CD8-positive, alpha-beta memory T cell (primary cell): ENCODE measurements around the gene TIFAB. TPM values are rescaled to one million over a fixed set of nuclear protein-coding genes. Genes with fewer than 3 reads are reported as not detected.

Experiments
- CTCF ChIA-PET: fragments of 350-600 bp; sonication (Branson Sonifier 250); formaldehyde crosslinking; loops from one replicate; lab custom pipeline; 2021; ENCODE audit warnings: antibody characterized with exemption; lab: Charles Lee
- POLR2A ChIA-PET: fragments of 350-600 bp; sonication (Branson Sonifier 250); formaldehyde crosslinking; loops from one replicate; lab custom pipeline; 2021; ENCODE audit warnings: antibody characterized with exemption; lab: Charles Lee
- DNase-seq, 5 donors: peaks; one replicate each; pipeline versions ENCODE4 v3.0.0 to v3.0.0-alpha.2; 2020 to 2022; ENCODE audit warnings: mixed read lengths in 1 of 5
- H3K27ac ChIP-seq: one replicate; pipeline ENCODE4 v1.7.0; 2013; ENCODE audit warnings: low read depth, mild to moderate bottlenecking, low read length, moderate library complexity
- H3K27me3 ChIP-seq: 2 replicates; pipeline ENCODE4 v1.7.0; 2013; ENCODE audit warnings: low read length, mild to moderate bottlenecking; ENCODE audit not compliant: insufficient read depth, poor library complexity, severe bottlenecking
- H3K36me3 ChIP-seq: 2 replicates; pipeline ENCODE4 v1.7.0; 2013; ENCODE audit warnings: mild to moderate bottlenecking, low read length, moderate library complexity; ENCODE audit not compliant: insufficient read depth
- H3K4me1 ChIP-seq: 2 replicates; pipeline ENCODE4 v1.7.0; 2013; ENCODE audit warnings: mild to moderate bottlenecking, low read length, moderate library complexity; ENCODE audit not compliant: insufficient read depth
- H3K4me3 ChIP-seq: 2 replicates; pipeline ENCODE4 v1.7.0; 2013; ENCODE audit warnings: mild to moderate bottlenecking, low read length
- H3K9me3 ChIP-seq: 2 replicates; pipeline ENCODE4 v1.7.0; 2013; ENCODE audit warnings: mild to moderate bottlenecking, low read length
- H3K27ac Mint-ChIP-seq, 8 donors: one replicate each; pipeline ENCODE4 v1.8.0; 2020 to 2021; ENCODE audit warnings: mixed read lengths in 8 of 8, mild to moderate bottlenecking in 6 of 8, inconsistent platforms in 3 of 8, moderate library complexity in 3 of 8
- H3K27me3 Mint-ChIP-seq, 2 donors: one replicate each; pipeline ENCODE4 v1.8.0; 2020 to 2021; ENCODE audit warnings: mixed read lengths in 2 of 2, mild to moderate bottlenecking in 1 of 2, moderate library complexity in 1 of 2
- H3K36me3 Mint-ChIP-seq, 3 donors: one replicate each; pipeline ENCODE4 v1.8.0; 2020 to 2021; ENCODE audit warnings: mixed read lengths in 3 of 3, inconsistent platforms in 1 of 3, mild to moderate bottlenecking in 1 of 3
- H3K4me1 Mint-ChIP-seq, 3 donors: one replicate each; pipeline ENCODE4 v1.8.0; 2020 to 2021; ENCODE audit warnings: mixed read lengths in 3 of 3, inconsistent platforms in 1 of 3, mild to moderate bottlenecking in 1 of 3
- H3K4me3 Mint-ChIP-seq, 7 donors: one replicate each; pipeline ENCODE4 v1.8.0; 2020 to 2021; ENCODE audit warnings: mixed read lengths in 7 of 7, mild to moderate bottlenecking in 6 of 7, moderate library complexity in 4 of 7, inconsistent platforms in 2 of 7
- H3K9me3 Mint-ChIP-seq, 5 donors: one replicate each; pipeline ENCODE4 v1.8.0; 2020 to 2022; ENCODE audit warnings: mixed read lengths in 5 of 5, mild to moderate bottlenecking in 3 of 5, moderate library complexity in 2 of 5, inconsistent platforms in 1 of 5
- polyA plus RNA-seq: library from polyadenylated mRNA; unstranded; fragments of 300-500 nt; fragmentation: Illumina TruSeq; gene quantifications from one replicate; pipeline ENCODE4 v1.2.3, GENCODE V29; 2021
- total RNA-seq, 2 experiments: library from RNA; stranded (reverse); gene quantifications; one replicate each; pipeline ENCODE4 v1.2.3, GENCODE V29; 2021

TIFAB gene
- total and polyA plus RNA-seq, 3 experiments from 2014 or later, result not detected

DNA sequence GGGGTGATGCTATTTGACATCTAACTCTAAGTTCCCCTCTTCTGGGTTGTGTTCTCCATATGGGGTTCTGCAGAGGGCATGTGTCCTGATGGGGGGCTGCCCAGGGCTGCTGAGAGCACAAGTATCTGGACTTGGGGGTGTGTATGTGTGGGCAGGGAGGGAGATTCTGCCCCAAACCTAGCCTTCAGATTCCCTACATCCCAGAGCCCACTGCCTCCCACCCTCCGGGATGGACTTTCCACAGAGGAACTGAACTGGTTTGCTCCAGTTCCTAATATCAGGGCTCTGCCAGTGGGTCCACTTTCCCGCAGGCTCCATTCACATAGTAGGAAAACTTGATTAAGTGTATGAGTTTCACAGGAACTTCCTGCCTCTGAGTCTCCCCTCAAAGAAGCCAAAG, 16.4 kb upstream of the TIFAB start:
- H3K36me3 Mint-ChIP-seq, result no peaks in the 10 kb centered on the region
- no peak overlapping the region for H3K27ac ChIP-seq
- H3K9me3 Mint-ChIP-seq, result no peaks in the 10 kb centered on the region
- no peak for DNase-seq
- no peaks in the 10 kb centered on the region for H3K9me3 ChIP-seq
- H3K36me3 ChIP-seq, result no peaks in the 10 kb centered on the region
- H3K4me3 Mint-ChIP-seq, result no peak overlapping the region
- ChIA-PET POLR2A (no interaction called here), CTCF (interaction anchor here (1.0 kb wide), 1 partner anchor 10 kb away, joined by 3 read pairs; no protein-coding TSS in a partner anchor)
- H3K4me1 Mint-ChIP-seq, result peaks cover 5 to 12% (median 6%) of the 10 kb centered on the region in 3 donors
- no peak overlapping the region for H3K27ac Mint-ChIP-seq
- peaks cover 4% of the 10 kb centered on the region for H3K4me1 ChIP-seq
- H3K4me3 ChIP-seq, result no peak overlapping the region
- peaks cover 38 to 65% of the 10 kb centered on the region in 2 donors for H3K27me3 Mint-ChIP-seq
- peaks cover 9% of the 10 kb centered on the region for H3K27me3 ChIP-seq

DNA sequence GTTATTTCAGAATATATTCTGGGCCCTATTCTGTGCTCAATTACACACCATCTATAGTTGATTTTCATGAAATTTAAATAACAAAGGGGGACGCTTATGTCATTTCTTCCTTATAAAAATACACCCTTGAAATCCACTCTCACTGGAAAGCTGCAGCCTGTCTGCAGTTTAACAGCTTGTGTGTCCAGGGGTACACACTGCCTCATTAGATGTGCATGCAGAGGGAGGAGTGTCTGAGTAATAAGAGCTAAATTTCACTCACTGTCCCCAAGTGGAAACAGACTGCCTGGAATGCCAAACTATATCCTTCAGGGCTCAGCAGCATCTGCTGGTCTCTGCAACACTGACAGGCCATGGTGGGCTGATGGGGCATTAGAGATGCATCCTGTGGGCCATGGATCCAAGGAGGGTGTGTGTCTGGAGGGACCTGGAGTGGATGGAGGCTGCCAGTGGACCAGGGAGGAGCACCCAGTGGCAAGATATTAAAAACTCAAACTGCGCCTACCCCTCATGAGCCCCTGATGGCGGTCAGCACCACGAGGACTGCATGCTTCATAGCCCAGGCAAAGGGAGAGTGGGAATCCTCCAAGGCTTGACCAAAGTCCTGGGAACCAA, 15.8 kb upstream of the TIFAB start:
- ChIA-PET CTCF (interaction anchor here (1.0 kb wide), 1 partner anchor 10 kb away, joined by 3 read pairs; no protein-coding TSS in a partner anchor), POLR2A (no interaction called here)
- H3K9me3 Mint-ChIP-seq, result no peaks in the 10 kb centered on the region

DNA sequence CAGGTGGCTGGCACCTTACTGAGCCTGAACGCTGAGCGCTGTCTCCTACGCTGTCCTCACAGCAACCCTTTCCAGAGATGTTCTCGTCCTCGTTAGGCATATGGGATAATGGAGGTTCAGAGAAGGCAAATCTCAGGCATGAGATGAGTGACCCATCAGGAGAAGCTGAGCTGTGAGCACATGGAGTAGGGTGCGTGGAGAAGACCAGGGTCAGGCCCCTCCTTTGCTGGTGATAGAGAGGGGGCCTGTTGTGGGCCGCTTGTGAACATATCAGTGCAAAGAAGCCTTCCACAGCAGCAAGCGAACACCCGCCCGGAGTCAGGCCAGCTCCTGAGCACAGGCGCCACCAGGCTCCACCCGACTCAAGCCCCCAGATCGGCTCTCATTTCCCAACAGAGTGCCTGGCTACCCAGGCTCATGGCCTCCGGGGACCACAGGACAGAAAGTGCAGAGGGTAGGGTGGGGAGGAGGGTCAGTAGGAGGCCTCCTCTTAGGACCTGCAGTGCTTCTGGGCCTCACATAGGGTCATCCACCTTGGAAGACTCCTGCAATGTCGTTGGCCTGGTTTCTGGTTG, 15.0 kb upstream of the TIFAB start:
- no peaks in the 10 kb centered on the region for H3K36me3 Mint-ChIP-seq
- H3K4me1 Mint-ChIP-seq, result peaks cover 5 to 15% (median 6%) of the 10 kb centered on the region in 3 donors
- no peaks in the 10 kb centered on the region for H3K9me3 ChIP-seq
- H3K4me3 ChIP-seq, result no peak overlapping the region
- POLR2A ChIA-PET, result no interaction called here
- H3K4me1 ChIP-seq, result peaks cover 4% of the 10 kb centered on the region
- peaks cover 9% of the 10 kb centered on the region for H3K27me3 ChIP-seq
- CTCF ChIA-PET, result interaction anchor here (1.0 to 3.7 kb wide), 5 partner anchors 9 to 99 kb away, joined by 3 to 20 read pairs (median 6); no protein-coding TSS in a partner anchor
- H3K9me3 Mint-ChIP-seq, result no peaks in the 10 kb centered on the region
- H3K4me3 Mint-ChIP-seq, result peak overlapping the region in 1 of 7 donors; percentile 16
- no peaks in the 10 kb centered on the region for H3K36me3 ChIP-seq
- no peak overlapping the region for H3K27ac Mint-ChIP-seq
- H3K27ac ChIP-seq, result no peak overlapping the region
- H3K27me3 Mint-ChIP-seq, result peaks cover 37 to 70% of the 10 kb centered on the region in 2 donors
- DNase-seq, result no peak

More for the DNA sequence above, 15.8 kb upstream of the TIFAB start:
- H3K27ac ChIP-seq, result no peak overlapping the region
- Mint-ChIP-seq H3K27me3 (peaks cover 40 to 66% of the 10 kb centered on the region in 2 donors), H3K4me3 (peak overlapping the region in 1 of 7 donors; percentile 30), H3K4me1 (peaks cover 5 to 12% (median 6%) of the 10 kb centered on the region in 3 donors), H3K27ac (peak overlapping the region in 1 of 8 donors; percentile 44), H3K36me3 (no peaks in the 10 kb centered on the region)
- peaks cover 4% of the 10 kb centered on the region for H3K4me1 ChIP-seq
- DNase-seq, result no peak
- no peak overlapping the region for H3K4me3 ChIP-seq
- H3K27me3 ChIP-seq, result peaks cover 9% of the 10 kb centered on the region
- H3K36me3 ChIP-seq, result no peaks in the 10 kb centered on the region
- no peaks in the 10 kb centered on the region for H3K9me3 ChIP-seq

DNA sequence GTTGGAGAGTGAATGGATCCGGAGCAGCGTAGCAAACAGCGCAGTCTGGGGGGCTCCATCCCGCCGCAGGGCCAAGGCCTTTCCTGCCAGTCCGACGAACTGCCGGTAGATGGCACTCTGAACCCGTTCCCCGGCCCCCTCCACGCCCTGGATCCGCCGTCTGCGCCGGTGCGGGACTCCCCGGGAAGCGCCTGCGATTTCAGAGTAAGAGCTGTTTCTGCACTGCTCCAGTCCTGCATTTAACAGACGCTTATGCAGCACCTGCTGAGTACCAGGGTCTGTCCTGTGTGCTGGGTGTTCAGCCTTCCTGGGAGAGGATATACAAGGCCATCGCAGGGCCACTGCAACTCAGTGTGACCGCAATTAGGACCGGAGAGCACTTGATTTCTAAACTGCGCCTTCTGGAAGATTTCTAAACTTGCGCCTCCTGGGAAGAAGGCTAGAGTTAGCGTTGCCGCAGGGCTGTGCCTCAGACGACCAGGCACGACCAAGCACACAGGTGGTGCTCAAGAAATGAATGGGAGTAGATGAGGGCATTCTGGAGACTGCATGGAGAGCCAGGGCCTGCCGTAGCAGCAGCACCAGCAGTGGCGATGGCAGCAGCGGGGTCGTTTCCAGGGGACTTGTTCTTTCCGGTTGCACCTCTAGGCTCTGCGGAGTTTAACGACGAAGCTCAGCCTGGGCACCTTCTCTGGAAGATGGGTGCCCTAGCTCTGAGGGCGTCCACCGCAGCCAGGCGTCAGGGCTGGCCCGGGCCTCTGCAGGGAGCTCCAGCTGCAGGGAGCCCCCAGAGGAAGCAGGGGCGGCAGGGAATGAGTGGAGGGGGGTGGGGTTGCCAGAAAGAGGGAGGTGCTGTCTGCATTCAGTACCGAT, 14.3 kb upstream of the TIFAB start:
- H3K27ac ChIP-seq, result no peak overlapping the region
- H3K9me3 Mint-ChIP-seq, result no peaks in the 10 kb centered on the region
- H3K27ac Mint-ChIP-seq, result peak overlapping the region in 1 of 8 donors; percentile 13
- CTCF ChIA-PET, result interaction anchor here (0.7 to 3.7 kb wide), 7 partner anchors 9 to 102 kb away, joined by 3 to 20 read pairs (median 5); no protein-coding TSS in a partner anchor
- peak overlapping the region in 5 of 7 donors; percentile 8 to 72 (median 59) for H3K4me3 Mint-ChIP-seq
- H3K4me3 ChIP-seq, result peak overlapping the region; percentile 49
- H3K4me1 Mint-ChIP-seq, result peaks cover 5 to 15% (median 6%) of the 10 kb centered on the region in 3 donors
- POLR2A ChIA-PET, result no interaction called here
- peak; percentile 35 to 58 (median 37) for DNase-seq
- peaks cover 9% of the 10 kb centered on the region for H3K27me3 ChIP-seq
- peaks cover 4% of the 10 kb centered on the region for H3K4me1 ChIP-seq
- H3K36me3 ChIP-seq, result no peaks in the 10 kb centered on the region
- no peaks in the 10 kb centered on the region for H3K36me3 Mint-ChIP-seq
- no peaks in the 10 kb centered on the region for H3K9me3 ChIP-seq
- H3K27me3 Mint-ChIP-seq, result peaks cover 36 to 68% of the 10 kb centered on the region in 2 donors

DNA sequence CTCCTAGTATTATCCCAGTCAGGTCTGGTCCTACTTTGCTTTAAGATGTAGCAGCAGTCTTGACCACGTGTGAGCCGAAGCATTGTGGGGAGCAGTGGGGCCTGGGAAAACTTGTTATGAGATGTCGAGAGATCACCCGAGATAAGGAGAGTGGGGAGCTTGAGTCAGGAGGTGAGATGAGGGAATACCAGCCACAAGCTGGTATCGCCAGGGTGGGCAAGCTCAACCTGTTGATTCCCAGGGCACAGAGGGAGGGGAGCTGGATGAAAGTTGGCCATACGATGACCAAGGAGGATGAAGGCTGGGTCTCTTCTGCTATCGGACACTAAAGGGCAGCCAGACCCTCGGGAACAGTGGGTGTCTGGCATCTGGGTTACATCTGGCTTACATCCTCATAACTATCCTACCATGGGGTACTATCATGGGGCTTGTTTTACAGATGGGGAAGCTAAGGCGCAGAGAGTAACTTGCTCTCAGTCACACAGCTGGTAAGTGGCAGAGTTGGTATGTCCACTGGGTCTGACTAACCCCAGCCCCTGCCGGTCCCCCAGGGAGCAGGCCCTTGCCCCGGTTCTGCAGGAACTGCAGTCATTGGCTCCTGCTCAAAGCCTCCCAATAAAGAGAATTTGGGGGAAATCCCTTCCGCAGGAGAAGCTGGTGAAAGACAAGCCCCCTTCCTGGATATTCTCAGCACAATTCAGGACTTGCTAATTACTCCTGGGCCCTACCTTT, 13.4 kb upstream of the TIFAB start:
- Mint-ChIP-seq H3K36me3 (no peaks in the 10 kb centered on the region), H3K4me1 (peaks cover 5 to 15% (median 6%) of the 10 kb centered on the region in 3 donors), H3K27me3 (peaks cover 33 to 70% of the 10 kb centered on the region in 2 donors), H3K27ac (no peak overlapping the region), H3K9me3 (no peaks in the 10 kb centered on the region), H3K4me3 (peak overlapping the region in 2 of 7 donors; percentile 1 to 28)
- no peak overlapping the region for H3K4me3 ChIP-seq
- H3K27ac ChIP-seq, result no peak overlapping the region
- no peaks in the 10 kb centered on the region for H3K9me3 ChIP-seq
- peaks cover 9% of the 10 kb centered on the region for H3K27me3 ChIP-seq
- DNase-seq, result no peak
- CTCF ChIA-PET, result interaction anchor here (0.8 to 3.7 kb wide), 6 partner anchors 8 to 103 kb away, joined by 3 to 20 read pairs (median 6); no protein-coding TSS in a partner anchor
- peaks cover 4% of the 10 kb centered on the region for H3K4me1 ChIP-seq
- no peaks in the 10 kb centered on the region for H3K36me3 ChIP-seq
- POLR2A ChIA-PET, result no interaction called here

DNA sequence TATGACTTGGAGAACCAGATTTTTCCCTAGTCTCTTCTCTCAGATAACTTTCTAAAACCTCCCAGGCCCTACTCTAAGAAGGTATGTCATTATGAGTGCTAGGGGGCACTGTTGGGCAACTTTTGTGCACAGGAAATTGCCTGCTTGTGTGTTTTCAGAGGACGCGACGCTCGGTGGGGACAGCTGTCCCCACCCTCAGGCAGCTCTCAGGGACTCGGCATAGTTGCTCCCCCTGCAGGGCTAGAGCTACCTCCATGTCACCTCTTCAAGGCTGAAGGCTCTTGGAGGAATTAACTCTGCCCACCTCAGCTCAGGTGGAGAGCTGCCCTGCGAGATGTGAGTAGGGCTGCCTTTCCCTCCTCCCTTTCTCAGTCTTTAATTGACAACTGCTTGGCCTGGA, 10.2 kb upstream of the TIFAB start:
- Mint-ChIP-seq H3K4me1 (peaks cover 5 to 15% (median 6%) of the 10 kb centered on the region in 3 donors), H3K36me3 (no peaks in the 10 kb centered on the region), H3K9me3 (no peaks in the 10 kb centered on the region), H3K27ac (no peak overlapping the region), H3K27me3 (peaks cover 28 to 64% of the 10 kb centered on the region in 2 donors), H3K4me3 (no peak overlapping the region)
- H3K4me3 ChIP-seq, result no peak overlapping the region
- peak; percentile 6 to 53 (median 20) for DNase-seq
- H3K4me1 ChIP-seq, result peaks cover 4% of the 10 kb centered on the region
- no peaks in the 10 kb centered on the region for H3K36me3 ChIP-seq
- no peak overlapping the region for H3K27ac ChIP-seq
- POLR2A ChIA-PET, result no interaction called here
- H3K9me3 ChIP-seq, result no peaks in the 10 kb centered on the region
- CTCF ChIA-PET, result interaction anchor here (1.0 to 1.9 kb wide), 4 partner anchors 80 to 104 kb away, joined by 3 to 17 read pairs (median 6); no protein-coding TSS in a partner anchor
- peaks cover 4% of the 10 kb centered on the region for H3K27me3 ChIP-seq

DNA sequence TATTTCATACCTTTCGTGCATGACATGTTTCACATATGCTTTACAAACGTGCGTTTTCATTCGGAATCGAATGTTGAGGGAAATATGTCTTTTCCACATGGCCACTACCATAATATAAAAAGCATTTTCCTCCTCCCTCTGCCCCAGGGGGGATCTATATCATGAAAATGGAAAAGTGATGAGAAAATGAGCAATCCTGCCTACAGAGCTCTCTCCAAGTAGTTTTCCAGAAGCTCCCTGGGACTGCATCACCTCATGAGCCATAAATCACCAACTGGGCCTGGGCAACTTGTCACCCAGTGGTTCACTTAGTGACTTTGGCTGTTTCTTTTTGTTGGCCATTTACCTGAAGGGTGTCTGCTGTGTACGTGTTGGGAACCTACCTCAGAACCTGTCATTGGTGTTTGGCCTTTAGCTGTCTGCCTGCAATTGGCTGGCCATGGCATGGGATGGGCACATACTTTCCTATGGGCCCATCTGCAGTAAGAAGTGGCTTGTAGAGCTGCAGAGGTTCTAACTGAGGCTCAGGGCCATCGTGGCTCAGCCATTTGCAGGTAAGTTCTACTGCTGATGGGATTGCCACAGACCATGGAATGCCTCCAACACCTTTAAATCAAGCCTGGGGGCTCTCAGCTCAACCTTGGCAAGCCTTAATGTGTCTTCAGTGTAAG, 9.5 kb upstream of the TIFAB start:
- Histone ChIP-seq H3K27ac (no peak overlapping the region), H3K27me3 (peaks cover 4% of the 10 kb centered on the region), H3K9me3 (no peaks in the 10 kb centered on the region), H3K4me3 (no peak overlapping the region), H3K4me1 (peaks cover 4% of the 10 kb centered on the region), H3K36me3 (no peaks in the 10 kb centered on the region)
- Mint-ChIP-seq H3K9me3 (no peaks in the 10 kb centered on the region), H3K27ac (no peak overlapping the region), H3K36me3 (no peaks in the 10 kb centered on the region), H3K27me3 (peaks cover 27 to 62% of the 10 kb centered on the region in 2 donors), H3K4me1 (peaks cover 5 to 14% (median 6%) of the 10 kb centered on the region in 3 donors), H3K4me3 (no peak overlapping the region)
- DNase-seq, result no peak
- ChIA-PET POLR2A (no interaction called here), CTCF (interaction anchor here (1.0 to 1.9 kb wide), 4 partner anchors 81 to 105 kb away, joined by 3 to 17 read pairs (median 6); no protein-coding TSS in a partner anchor)
